HCT116 (cell line): Measurements from ENCODE around the gene DCHS1. TPM values are rescaled to one million over a fixed set of nuclear protein-coding genes. Genes with fewer than 3 reads are reported as not detected.

Experiments
- ATAC-seq: fragments of 200-7000 bp; cut with Tn5 transposase; 2 replicates; pipeline ENCODE4 v1.9.1; 2020; ENCODE audit warnings: mild to moderate bottlenecking, moderate library complexity
- BruUV-seq: library from RNA; stranded (reverse); fragments of 400-500 nt; replicated peaks from 2 replicates; lab custom pipeline; 2021; lab: Mats Ljungman, UMichigan
- CTCF ChIA-PET: fragments of 300-600 bp; sonication (Branson Sonifier 250); formaldehyde crosslinking; loops from one replicate; lab custom pipeline; 2021; ENCODE audit warnings: antibody characterized with exemption; lab: Charles Lee
- POLR2A ChIA-PET: fragments of 300-600, 350-600 bp; sonication (Branson Sonifier 250); formaldehyde crosslinking; loops from one replicate; lab custom pipeline; 2021; ENCODE audit warnings: antibody characterized with exemption; lab: Charles Lee
- RAD21 ChIA-PET, 2 experiments: fragments of 300-600 bp; sonication (Branson Sonifier 250); formaldehyde crosslinking; loops; one replicate each; lab custom pipeline; 2023; ENCODE audit warnings: low total read pairs in 2 of 2; ENCODE audit not compliant: uncharacterized antibody in 2 of 2, unreplicated experiment in 2 of 2, low non-redundant PET in 1 of 2; lab: Charles Lee
- DNase-seq: peaks from one replicate; pipeline ENCODE4 v3.0.0-alpha.2; 2010; ENCODE audit warnings: low read depth, low spot score
- H2AFZ ChIP-seq: fragments of 200-600 bp; shearing (Covaris generic), sonication (generic); 2 replicates; pipeline ENCODE4 v1.6.1; 2017; ENCODE audit warnings: low read depth, mixed run types, mixed read lengths, antibody characterized with exemption, low read length; ENCODE audit not compliant: poor library complexity, severe bottlenecking
- H3K27ac ChIP-seq: 2 replicates; pipeline ENCODE4 v1.5.1; 2012; ENCODE audit warnings: low read depth, low read length
- H3K27me3 ChIP-seq: fragments of 200-600 bp; sonication (generic); 2 replicates; pipeline ENCODE4 v1.6.1; 2016; ENCODE audit warnings: mixed run types, low read length, mixed read lengths; ENCODE audit not compliant: insufficient read depth
- H3K36me3 ChIP-seq, 2 experiments: fragments of 200-500 bp in 1 of 2; fragments of 200-600 bp in 1 of 2; sonication (Bioruptor generic) in 1 of 2; sonication (generic) in 1 of 2; 2 replicates each; pipeline versions ENCODE4 v1.5.1 to v1.6.1; 2014 to 2016; ENCODE audit warnings: low read length in 2 of 2, inconsistent platforms in 1 of 2, mixed read lengths in 1 of 2, mixed run types in 1 of 2; ENCODE audit not compliant: insufficient read depth in 2 of 2, control insufficient read depth in 1 of 2
- H3K4me1 ChIP-seq, 2 experiments: fragments of 200-600 bp in 1 of 2; sonication (generic) in 1 of 2; 2 replicates each; pipeline versions ENCODE4 v1.5.1 to v1.6.1; 2012 to 2017; ENCODE audit warnings: low read length in 2 of 2, inconsistent platforms in 1 of 2, mild to moderate bottlenecking in 1 of 2, mixed read lengths in 1 of 2, mixed run types in 1 of 2, moderate library complexity in 1 of 2; ENCODE audit not compliant: insufficient read depth in 2 of 2, control insufficient read depth in 1 of 2
- H3K4me2 ChIP-seq: fragments of 200-600 bp; sonication (generic); 2 replicates; pipeline ENCODE4 v1.6.1; 2017; ENCODE audit warnings: mixed run types, low read length, mixed read lengths
- H3K4me3 ChIP-seq, 2 experiments: fragments of 200-600 bp in 1 of 2; sonication (generic) in 1 of 2; replicated peaks in 1 of 2; 2 replicates each; pipeline ENCODE4 v1.5.1; 2011 to 2016; ENCODE audit warnings: low read length in 2 of 2, control low read depth in 1 of 2, low read depth in 1 of 2, mild to moderate bottlenecking in 1 of 2, mixed read lengths in 1 of 2, mixed run types in 1 of 2
- H3K79me2 ChIP-seq: fragments of 200-600 bp; sonication (generic); 2 replicates; pipeline ENCODE4 v1.6.1; 2017; ENCODE audit warnings: mild to moderate bottlenecking, mixed run types, low read length, moderate library complexity, mixed read lengths; ENCODE audit not compliant: insufficient read depth
- H3K9ac ChIP-seq: fragments of 200-600 bp; sonication (generic); 2 replicates; pipeline ENCODE4 v1.6.1; 2016; ENCODE audit warnings: low read length, mixed read lengths
- H3K9me2 ChIP-seq: fragments of 200-600 bp; sonication (generic), shearing (Covaris generic); 2 replicates; pipeline ENCODE4 v1.6.1; 2017; ENCODE audit warnings: mixed run types, mild to moderate bottlenecking, moderate library complexity; ENCODE audit not compliant: insufficient read depth
- H3K9me3 ChIP-seq, 2 experiments: fragments of 200-500 bp in 1 of 2; fragments of 200-600 bp in 1 of 2; sonication (Bioruptor generic) in 1 of 2; sonication (generic) in 1 of 2; 2 replicates each; pipeline ENCODE4 v1.6.1; 2014 to 2017; ENCODE audit warnings: low read length in 2 of 2, mixed read lengths in 2 of 2, inconsistent platforms in 1 of 2, low read depth in 1 of 2, mild to moderate bottlenecking in 1 of 2, mixed run types in 1 of 2, moderate library complexity in 1 of 2; ENCODE audit not compliant: control insufficient read depth in 1 of 2, insufficient read depth in 1 of 2
- H4K20me1 ChIP-seq: fragments of 200-600 bp; sonication (generic), shearing (Covaris generic); 2 replicates; pipeline ENCODE4 v1.6.1; 2017; ENCODE audit warnings: mixed run types, mild to moderate bottlenecking, moderate library complexity; ENCODE audit not compliant: insufficient read depth
- CBX3 ChIP-seq: IDR thresholded peaks from 2 replicates; pipeline ENCODE4 v1.6.1; 2012; ENCODE audit warnings: low read depth
- CEBPB ChIP-seq: IDR thresholded peaks from 2 replicates; pipeline ENCODE4 v1.6.1; 2012; ENCODE audit warnings: low read depth
- EGR1 ChIP-seq: IDR thresholded peaks from 2 replicates; pipeline ENCODE4 v1.6.1; 2012; ENCODE audit warnings: low read depth
- EZH2 ChIP-seq: fragments of 200-600 bp; sonication (generic); IDR thresholded peaks from 2 replicates; pipeline ENCODE4 v1.6.1; 2017; ENCODE audit warnings: antibody characterized with exemption, mixed run types
- FOSL1 ChIP-seq: IDR thresholded peaks from 2 replicates; pipeline ENCODE4 v1.6.1; 2012; ENCODE audit warnings: low read depth
- JUND ChIP-seq: IDR thresholded peaks from 2 replicates; pipeline ENCODE4 v1.6.1; 2012
- POLR2A ChIP-seq: IDR thresholded peaks from 2 replicates; pipeline ENCODE4 v1.7.0; 2011; ENCODE audit warnings: borderline replicate concordance; ENCODE audit not compliant: insufficient read depth, insufficient read length; ENCODE audit errors: extremely low read depth
- POLR2AphosphoS5 ChIP-seq: IDR thresholded peaks from 2 replicates; pipeline ENCODE4 v1.6.1; 2011; ENCODE audit warnings: mild to moderate bottlenecking, low read depth, low read length, moderate library complexity
- RAD21 ChIP-seq: IDR thresholded peaks from 2 replicates; pipeline ENCODE4 v1.6.1; 2012; ENCODE audit warnings: low read depth, mild to moderate bottlenecking
- SIN3A ChIP-seq: IDR thresholded peaks from 2 replicates; pipeline ENCODE4 v1.6.1; 2012; ENCODE audit warnings: low read depth
- SP1 ChIP-seq: IDR thresholded peaks from 2 replicates; pipeline ENCODE4 v1.6.1; 2012; ENCODE audit warnings: low read depth
- TCF7L2 ChIP-seq: IDR thresholded peaks from 2 replicates; pipeline ENCODE4 v1.7.0; 2011; ENCODE audit warnings: borderline replicate concordance, inconsistent platforms; ENCODE audit not compliant: insufficient read depth, insufficient read length; ENCODE audit errors: extremely low read depth
- YY1 ChIP-seq: IDR thresholded peaks from 2 replicates; pipeline ENCODE4 v1.6.1; 2011; ENCODE audit warnings: low read length, low read depth, moderate library complexity, mild to moderate bottlenecking; ENCODE audit not compliant: insufficient replicate concordance; ENCODE audit errors: extremely low read depth
- ZFX ChIP-seq: fragments of 450-650 bp; IDR thresholded peaks from 2 replicates; pipeline ENCODE4 v1.6.1; 2017
- ZNF274 ChIP-seq: fragments of 200-500 bp; sonication (Bioruptor generic); IDR thresholded peaks from 2 replicates; pipeline ENCODE4 v1.6.1; 2014; ENCODE audit warnings: mild to moderate bottlenecking, low read depth, low read length, inconsistent platforms
- intact Hi-C: fragments of 100-400 bp; cut with micrococcal nuclease; formaldehyde crosslinking; loops from 2 replicates; pipeline ENCODE4 v1.10.0; 2022
- total RNA-seq: library from RNA; stranded (reverse); gene quantifications from one replicate; pipeline ENCODE4 v1.2.1, GENCODE V29; 2021; ENCODE audit not compliant: unreplicated experiment
- TF ChIP-seq, protein P1 (sequence below), 3 experiments: fragments of 200-600 bp in 1 of 3; sonication (generic) in 1 of 3; IDR thresholded peaks in 2 of 3; conservative IDR thresholded peaks in 1 of 3; 2 replicates each; pipeline ENCODE4 v1.5.1; 2012 to 2017; ENCODE audit warnings: low read depth in 2 of 3, low read length in 2 of 3, antibody characterized with exemption in 1 of 3, borderline replicate concordance in 1 of 3, control low read depth in 1 of 3, mild to moderate bottlenecking in 1 of 3, mixed read lengths in 1 of 3, mixed run types in 1 of 3, moderate library complexity in 1 of 3; ENCODE audit not compliant: insufficient read depth in 1 of 3
- TF ChIP-seq, protein P2 (sequence below): IDR thresholded peaks from 2 replicates; pipeline ENCODE4 v1.6.1; 2012
- TF ChIP-seq, protein P3 (sequence below): IDR thresholded peaks from 2 replicates; pipeline ENCODE4 v1.6.1; 2012
- TF ChIP-seq, protein P4 (sequence below): IDR thresholded peaks from 2 replicates; pipeline ENCODE4 v1.6.1; 2012; ENCODE audit warnings: low read depth
- TF ChIP-seq, protein P5 (sequence below): IDR thresholded peaks from 2 replicates; pipeline ENCODE4 v1.6.1; 2011; ENCODE audit warnings: mild to moderate bottlenecking, low read length, moderate library complexity; ENCODE audit not compliant: insufficient replicate concordance; ENCODE audit errors: extremely low read depth

DCHS1 gene
- total RNA-seq, 1 experiment from 2014 or later = 0.30 TPM

DNA sequence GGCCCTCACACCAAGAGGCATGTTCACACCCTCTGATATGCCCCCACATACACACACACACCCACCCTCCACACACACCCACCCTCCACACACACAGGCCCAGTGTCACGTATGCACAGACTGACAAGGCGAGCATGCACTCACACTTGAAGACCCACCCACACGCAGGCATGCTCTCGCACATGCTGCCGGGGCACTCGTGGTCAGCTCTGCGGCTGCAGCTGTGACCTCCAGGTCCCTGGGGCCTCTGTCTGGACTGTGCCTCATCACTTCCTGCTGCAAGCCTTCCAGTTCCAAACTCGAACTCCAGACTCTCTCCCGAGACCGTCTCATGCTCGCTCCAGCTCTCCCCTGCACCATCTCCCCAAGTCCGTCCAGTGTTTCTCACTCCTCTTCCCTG, 9.5 kb downstream of the DCHS1 start:
- CTCF ChIA-PET = no interaction called here
- H2AFZ ChIP-seq = no peak overlapping the region
- no peaks in the 10 kb centered on the region for H3K36me3 ChIP-seq
- H3K27ac ChIP-seq = no peak overlapping the region
- RAD21 ChIA-PET = no interaction called here
- BruUV-seq = no TSS peak
- peaks cover 0 to 5% of the 10 kb centered on the region in 2 experiments; a peak in 2 of 4 replicates for H3K4me1 ChIP-seq
- H3K79me2 ChIP-seq = no peaks in the 10 kb centered on the region
- POLR2A ChIA-PET = no interaction called here
- H3K9me2 ChIP-seq = no peaks in the 10 kb centered on the region
- no peak for DNase-seq
- H3K4me2 ChIP-seq = no peak overlapping the region
- intact Hi-C loops = no loop called here
- TF ChIP-seq, protein P1, sequence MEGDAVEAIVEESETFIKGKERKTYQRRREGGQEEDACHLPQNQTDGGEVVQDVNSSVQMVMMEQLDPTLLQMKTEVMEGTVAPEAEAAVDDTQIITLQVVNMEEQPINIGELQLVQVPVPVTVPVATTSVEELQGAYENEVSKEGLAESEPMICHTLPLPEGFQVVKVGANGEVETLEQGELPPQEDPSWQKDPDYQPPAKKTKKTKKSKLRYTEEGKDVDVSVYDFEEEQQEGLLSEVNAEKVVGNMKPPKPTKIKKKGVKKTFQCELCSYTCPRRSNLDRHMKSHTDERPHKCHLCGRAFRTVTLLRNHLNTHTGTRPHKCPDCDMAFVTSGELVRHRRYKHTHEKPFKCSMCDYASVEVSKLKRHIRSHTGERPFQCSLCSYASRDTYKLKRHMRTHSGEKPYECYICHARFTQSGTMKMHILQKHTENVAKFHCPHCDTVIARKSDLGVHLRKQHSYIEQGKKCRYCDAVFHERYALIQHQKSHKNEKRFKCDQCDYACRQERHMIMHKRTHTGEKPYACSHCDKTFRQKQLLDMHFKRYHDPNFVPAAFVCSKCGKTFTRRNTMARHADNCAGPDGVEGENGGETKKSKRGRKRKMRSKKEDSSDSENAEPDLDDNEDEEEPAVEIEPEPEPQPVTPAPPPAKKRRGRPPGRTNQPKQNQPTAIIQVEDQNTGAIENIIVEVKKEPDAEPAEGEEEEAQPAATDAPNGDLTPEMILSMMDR (IDR thresholded peaks at IDR 0.05 in 2 of 3, conservative IDR thresholded peaks at IDR 0.05 in 1 of 3; ENCODE audit: borderline replicate concordance in 1 of 3, insufficient read depth in 1 of 3, low read depth in 2 of 3, low read length in 2 of 3) = no peak
- TF ChIP-seq, protein P2, sequence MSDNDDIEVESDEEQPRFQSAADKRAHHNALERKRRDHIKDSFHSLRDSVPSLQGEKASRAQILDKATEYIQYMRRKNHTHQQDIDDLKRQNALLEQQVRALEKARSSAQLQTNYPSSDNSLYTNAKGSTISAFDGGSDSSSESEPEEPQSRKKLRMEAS = no peak
- TF ChIP-seq YY1 (no peak), ZNF274 (no peak), SP1 (no peak), EGR1 (no peak), RAD21 (no peak), TCF7L2 (no peak), JUND (no peak), CBX3 (no peak), CEBPB (no peak), ZFX (no peak), EZH2 (no peak), SIN3A (no peak), POLR2AphosphoS5 (no peak), FOSL1 (no peak), POLR2A (no peak)
- TF ChIP-seq, protein P3, sequence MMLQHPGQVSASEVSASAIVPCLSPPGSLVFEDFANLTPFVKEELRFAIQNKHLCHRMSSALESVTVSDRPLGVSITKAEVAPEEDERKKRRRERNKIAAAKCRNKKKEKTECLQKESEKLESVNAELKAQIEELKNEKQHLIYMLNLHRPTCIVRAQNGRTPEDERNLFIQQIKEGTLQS = no peak
- TF ChIP-seq, protein P4, sequence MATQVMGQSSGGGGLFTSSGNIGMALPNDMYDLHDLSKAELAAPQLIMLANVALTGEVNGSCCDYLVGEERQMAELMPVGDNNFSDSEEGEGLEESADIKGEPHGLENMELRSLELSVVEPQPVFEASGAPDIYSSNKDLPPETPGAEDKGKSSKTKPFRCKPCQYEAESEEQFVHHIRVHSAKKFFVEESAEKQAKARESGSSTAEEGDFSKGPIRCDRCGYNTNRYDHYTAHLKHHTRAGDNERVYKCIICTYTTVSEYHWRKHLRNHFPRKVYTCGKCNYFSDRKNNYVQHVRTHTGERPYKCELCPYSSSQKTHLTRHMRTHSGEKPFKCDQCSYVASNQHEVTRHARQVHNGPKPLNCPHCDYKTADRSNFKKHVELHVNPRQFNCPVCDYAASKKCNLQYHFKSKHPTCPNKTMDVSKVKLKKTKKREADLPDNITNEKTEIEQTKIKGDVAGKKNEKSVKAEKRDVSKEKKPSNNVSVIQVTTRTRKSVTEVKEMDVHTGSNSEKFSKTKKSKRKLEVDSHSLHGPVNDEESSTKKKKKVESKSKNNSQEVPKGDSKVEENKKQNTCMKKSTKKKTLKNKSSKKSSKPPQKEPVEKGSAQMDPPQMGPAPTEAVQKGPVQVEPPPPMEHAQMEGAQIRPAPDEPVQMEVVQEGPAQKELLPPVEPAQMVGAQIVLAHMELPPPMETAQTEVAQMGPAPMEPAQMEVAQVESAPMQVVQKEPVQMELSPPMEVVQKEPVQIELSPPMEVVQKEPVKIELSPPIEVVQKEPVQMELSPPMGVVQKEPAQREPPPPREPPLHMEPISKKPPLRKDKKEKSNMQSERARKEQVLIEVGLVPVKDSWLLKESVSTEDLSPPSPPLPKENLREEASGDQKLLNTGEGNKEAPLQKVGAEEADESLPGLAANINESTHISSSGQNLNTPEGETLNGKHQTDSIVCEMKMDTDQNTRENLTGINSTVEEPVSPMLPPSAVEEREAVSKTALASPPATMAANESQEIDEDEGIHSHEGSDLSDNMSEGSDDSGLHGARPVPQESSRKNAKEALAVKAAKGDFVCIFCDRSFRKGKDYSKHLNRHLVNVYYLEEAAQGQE = no peak
- TF ChIP-seq, protein P5, sequence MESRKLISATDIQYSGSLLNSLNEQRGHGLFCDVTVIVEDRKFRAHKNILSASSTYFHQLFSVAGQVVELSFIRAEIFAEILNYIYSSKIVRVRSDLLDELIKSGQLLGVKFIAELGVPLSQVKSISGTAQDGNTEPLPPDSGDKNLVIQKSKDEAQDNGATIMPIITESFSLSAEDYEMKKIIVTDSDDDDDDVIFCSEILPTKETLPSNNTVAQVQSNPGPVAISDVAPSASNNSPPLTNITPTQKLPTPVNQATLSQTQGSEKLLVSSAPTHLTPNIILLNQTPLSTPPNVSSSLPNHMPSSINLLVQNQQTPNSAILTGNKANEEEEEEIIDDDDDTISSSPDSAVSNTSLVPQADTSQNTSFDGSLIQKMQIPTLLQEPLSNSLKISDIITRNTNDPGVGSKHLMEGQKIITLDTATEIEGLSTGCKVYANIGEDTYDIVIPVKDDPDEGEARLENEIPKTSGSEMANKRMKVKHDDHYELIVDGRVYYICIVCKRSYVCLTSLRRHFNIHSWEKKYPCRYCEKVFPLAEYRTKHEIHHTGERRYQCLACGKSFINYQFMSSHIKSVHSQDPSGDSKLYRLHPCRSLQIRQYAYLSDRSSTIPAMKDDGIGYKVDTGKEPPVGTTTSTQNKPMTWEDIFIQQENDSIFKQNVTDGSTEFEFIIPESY = no peak
- TF ChIP-seq, all 23 proteins: peak for 0
- no peak overlapping the region for H3K9ac ChIP-seq
- H3K27me3 ChIP-seq = peaks cover 26% of the 10 kb centered on the region; the same call in 1 of the 2 replicates
- no peaks in the 10 kb centered on the region for H4K20me1 ChIP-seq
- no peak for ATAC-seq
- no peaks in the 10 kb centered on the region for H3K9me3 ChIP-seq
- no peak overlapping the region for H3K4me3 ChIP-seq
